DMS153 (cell line): ENCODE measurements around the gene OR10A4.
"Not testable (repeated sequence)": the region's sequence is repeated elsewhere in the genome, so short reads cannot be mapped to it uniquely, and the experiment has no call there.

Experiments
- DNase-seq: peaks from one replicate; lab custom pipeline; 2025; lab: John Stamatoyannopoulos, UW

Gene OR10A4, protein sequence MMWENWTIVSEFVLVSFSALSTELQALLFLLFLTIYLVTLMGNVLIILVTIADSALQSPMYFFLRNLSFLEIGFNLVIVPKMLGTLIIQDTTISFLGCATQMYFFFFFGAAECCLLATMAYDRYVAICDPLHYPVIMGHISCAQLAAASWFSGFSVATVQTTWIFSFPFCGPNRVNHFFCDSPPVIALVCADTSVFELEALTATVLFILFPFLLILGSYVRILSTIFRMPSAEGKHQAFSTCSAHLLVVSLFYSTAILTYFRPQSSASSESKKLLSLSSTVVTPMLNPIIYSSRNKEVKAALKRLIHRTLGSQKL

DNA sequence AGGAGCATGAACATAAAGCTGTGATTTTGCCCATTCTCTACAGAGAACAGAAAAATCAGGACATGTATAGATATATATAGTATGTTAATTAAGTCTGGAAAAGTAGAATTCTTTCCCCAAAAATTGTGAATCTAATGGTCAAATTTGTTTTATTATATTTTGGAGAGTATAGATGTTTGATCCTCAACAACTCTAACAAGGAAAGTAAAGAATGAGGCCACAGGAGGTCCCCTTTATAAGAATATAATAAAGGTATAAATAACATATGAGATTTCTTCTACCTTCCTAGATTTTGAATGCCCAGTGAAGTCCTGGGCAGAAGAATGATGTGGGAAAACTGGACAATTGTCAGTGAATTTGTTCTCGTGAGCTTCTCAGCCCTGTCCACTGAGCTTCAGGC lies at the start of gene OR10A4:
OR10A4 (plus strand) TSS at position 301 of the 400 bp plus-strand sequence; CDS start at position 324, 23 bp downstream.
- no peak for DNase-seq

DNA sequence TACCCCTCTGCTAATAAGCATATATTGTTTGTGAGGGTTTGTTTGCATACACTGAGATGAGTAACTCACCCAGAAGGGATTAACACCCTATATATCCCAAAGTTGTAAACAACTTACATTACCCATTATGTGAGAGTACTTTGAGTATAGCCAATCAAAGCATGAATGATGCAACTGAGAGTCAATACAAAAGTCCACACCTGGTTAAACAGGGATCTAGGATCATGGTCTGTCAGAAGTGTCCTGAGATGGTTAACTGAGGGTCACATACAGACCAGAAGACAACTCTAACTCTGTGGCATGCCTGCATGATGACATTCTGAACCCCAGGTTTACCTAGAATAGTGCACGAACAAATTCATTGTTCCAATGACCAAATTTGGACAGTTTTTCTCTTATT lies 48.3 kb upstream of the OR10A4 start:
- no peak for DNase-seq

DNA sequence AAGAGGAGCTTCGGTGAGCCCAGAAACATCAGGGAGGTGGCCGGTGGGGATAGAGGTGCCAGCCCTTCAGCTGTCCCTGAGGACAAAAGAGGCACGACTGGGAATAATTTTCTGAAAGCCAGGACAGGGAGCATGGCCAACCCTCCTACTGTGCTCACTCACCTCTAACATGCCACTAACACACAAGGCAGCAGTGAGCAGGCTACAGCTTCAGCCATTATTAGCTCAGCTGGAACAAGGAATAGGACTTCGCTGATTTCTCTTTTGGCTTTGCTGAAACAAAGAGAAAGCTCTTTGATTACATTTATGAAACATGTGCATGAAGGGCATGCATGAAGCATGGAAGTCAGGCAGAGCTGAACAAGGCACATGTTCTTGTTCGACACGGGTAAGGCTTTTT lies 43.1 kb upstream of the OR10A4 start:
- DNase-seq: no peak

DNA sequence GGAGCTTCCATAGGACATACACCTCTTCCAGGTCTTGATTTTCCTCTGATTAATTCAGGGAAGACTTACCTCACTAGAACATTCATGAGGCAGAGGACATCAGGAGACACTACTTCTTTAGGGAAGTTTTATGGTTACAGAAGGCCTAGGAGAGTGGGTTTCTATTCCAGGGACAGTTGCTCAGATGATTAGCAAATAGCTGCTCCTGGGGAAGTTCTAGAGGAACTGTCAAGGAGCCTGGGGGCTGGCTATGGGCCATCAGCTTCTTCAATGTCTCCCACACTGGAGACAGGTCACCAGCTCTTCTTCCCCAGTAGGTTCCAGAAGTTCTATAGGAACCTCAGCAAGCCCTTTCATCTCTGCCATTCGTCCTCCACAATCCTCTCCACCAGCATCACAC lies 42.4 kb upstream of the OR10A4 start:
- DNase-seq: no peak

DNA sequence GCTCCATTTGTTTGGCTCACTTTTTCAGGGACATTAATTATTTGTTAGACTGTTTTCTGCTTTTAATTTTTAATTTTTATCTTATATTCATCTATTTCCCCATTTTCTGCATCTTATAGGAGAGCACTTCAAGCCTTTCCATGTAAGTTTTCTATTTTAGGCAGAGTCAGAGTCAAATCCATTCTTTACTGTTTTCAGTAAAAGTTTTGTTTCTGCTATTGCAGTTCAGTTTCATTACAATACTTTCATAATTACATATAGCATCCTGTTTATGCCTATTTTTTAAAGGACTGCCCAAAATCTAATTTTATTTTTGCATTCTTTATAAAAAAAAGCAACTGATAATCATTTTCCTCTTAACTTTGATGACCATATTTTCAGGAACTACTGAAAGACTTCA lies 34.7 kb upstream of the OR10A4 start:
- no peak for DNase-seq

DNA sequence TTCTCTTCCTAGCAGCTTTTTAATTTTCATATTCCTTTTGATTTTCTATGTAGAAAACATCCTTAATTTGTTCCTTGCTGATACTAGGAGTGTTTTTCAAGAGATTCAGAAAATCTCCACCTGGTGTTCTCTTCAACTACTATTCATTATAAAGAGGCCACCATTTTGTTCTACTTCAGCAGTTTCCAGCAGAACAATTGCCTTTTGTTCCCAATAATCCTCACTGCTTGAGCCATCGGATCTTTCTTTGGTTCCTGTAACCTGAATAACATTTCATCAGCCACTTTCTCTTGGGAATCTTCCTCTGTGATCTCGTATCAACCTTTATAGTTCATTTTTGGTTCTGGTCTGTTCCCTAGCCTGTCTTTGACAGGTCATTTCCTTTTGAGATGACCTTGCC lies 32.8 kb upstream of the OR10A4 start:
- DNase-seq: no peak

DNA sequence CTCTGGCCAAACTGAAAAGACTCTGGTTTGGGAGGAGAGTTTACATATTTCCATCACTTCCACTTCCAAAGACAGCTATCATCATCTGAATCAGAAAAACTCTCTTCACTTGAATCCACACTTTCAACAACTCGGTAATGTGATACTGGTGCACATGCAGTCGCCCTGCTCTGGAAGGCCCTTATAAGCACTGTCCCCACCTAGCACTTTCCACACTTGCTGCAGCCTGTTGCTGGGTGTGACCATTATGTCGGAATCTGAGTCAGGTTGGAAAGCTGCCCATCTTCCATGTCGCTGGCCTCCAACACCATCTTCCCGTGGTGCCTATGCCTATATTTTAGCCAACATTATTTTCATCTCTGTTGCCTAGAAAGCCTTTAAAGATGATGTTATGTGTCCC lies 32.1 kb upstream of the OR10A4 start:
- no peak for DNase-seq

DNA sequence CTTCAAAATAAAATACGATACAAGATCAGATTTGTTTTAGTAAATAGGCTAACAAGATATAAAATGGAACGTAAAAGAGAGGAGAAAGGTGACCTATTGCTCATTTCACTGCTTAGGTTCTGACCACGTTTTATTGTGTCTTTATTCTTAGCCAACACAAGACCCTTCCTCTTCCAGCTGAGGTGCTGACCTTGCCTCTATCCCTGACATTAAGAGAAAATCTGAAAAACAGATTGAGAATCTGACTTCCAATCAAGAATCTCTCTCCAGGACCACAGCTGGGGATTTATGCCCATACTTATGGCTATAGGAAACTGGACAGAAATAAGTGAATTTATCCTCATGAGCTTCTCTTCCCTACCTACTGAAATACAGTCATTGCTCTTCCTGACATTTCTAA lies 31.0 kb upstream of the OR10A4 start, which contains the start of gene OR10A5:
OR10A5 (plus strand) TSS at position 301 of the 400 bp plus-strand sequence; CDS start at position 301, 0 bp downstream.
- DNase-seq: no peak

DNA sequence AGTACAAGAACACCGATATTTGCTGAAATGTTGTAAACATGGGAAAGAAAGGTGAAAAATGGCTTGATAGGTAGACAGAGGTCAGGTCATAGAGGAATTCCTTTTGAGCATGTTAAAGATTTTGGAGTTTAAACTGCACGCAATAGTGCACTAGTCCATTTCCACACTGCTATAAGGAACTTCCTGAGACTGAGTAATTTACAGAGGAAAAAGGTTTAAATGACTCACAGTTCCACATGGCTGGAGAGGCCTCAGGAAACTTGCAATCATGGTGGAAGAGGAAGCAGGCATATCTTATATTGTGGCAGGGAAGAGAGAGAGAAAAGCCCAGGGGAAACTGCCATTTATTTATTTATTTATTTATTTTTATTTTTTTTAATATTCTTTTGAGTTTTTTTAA lies 25.9 kb upstream of the OR10A4 start:
- no peak for DNase-seq

DNA sequence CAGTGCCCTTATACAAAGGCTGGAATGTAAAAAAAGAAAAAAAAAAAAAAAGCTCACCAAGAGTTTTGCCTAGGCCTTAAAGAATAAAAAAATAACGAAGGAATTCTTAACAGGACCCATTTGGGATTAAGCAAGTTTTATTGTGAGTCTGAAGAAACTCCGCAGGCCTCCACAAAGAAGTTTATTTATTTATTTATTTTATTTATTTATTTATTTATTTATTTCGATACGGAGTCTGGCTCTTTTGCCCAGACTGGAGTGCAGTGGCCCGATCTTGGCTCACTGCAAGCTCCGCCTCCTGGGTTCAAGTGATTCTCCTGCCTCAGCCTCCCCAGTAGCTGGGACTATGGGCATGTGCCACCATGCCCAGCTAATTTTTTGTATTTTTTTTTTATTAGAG lies 21.6 kb upstream of the OR10A4 start:
- not testable (repeated sequence) for DNase-seq

DNA sequence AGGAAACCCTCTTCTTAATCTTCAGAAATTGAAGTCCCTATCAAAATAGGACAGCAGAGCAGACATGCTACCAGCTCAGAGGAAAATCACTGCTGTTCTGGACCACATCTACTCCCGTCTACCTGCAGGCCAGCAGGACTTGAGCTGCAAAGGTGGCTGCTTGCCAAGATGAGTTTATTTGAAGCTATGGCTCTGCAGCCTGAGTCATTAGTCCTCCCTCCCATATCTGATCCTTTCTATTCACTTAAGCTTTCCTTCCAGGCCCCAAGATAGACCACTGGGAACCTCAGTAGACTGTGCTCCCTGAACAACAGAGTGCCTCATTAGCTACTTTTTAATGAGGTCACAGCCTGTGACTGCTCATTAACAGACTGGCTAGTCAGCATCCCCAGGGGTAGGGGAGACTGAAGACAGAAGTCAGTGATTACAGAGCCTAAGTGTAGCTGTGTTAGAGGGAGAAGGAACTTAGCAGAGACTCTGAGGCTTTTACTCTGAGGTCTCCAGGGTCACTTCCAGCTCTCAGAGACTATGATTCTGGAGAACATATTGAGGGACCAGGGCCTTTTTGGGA lies 20.4 kb upstream of the OR10A4 start:
- DNase-seq: no peak

DNA sequence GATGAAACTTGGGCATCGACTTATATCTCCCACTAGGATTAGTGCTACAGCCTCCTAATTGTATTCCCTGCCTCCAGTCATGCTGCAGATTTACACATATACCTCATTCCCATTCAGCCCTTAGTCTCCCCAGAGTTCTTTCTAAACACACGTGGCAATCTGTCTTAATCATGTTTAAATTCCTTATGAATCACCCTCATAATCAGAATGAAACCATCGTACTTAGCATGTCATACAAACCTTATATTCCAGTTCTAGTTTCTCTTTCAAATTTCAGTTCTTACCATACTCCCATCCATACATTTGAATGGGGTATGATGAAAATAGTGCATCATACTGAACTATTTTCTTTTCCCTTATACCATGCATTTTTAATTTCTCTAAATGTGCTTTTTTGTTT lies 19.6 kb upstream of the OR10A4 start:
- DNase-seq: no peak

DNA sequence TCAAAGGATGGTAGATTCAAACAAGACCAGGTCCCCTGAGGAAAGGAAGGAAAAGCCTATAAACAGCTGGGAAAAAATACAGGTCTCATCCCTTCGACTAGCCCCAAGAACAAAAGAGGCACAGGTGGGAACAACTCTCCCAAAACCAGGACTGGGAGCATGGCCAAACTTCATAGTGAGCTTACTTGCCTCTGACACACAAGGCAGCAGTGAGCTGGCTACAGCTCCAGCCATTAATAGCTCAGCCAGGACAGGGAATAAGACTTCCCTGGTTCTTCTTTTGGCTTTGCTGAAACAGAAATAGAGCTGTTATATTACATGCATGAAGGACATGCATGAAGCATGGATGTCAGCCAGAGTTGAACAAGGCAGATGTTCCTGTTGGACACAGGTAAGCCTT lies 13.5 kb upstream of the OR10A4 start, which contains the start of gene OR10A2:
OR10A2 (plus strand) TSS at position 97 of the 400 bp plus-strand sequence. CDS start 6,698 bp downstream, outside the sequence.
- DNase-seq: no peak

DNA sequence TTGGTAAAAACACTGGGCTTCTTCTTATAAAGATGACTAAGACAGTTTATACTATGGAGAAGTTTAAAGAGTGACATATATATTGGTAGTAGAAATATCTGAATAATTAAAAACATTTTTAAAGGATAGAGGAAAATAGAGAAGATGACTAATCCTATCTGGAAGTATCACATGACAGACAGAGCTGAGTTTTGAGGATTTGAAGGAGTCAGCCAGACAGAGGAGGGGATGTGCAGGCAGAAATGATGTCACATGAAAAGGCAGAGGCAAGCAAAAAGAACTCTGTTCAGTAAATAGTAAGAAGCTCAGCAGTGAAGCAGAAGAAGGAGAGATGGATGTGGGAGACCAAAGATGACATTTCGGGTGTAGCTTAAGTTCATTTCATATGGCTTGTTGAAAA lies 12.0 kb upstream of the OR10A4 start:
- DNase-seq: no peak

DNA sequence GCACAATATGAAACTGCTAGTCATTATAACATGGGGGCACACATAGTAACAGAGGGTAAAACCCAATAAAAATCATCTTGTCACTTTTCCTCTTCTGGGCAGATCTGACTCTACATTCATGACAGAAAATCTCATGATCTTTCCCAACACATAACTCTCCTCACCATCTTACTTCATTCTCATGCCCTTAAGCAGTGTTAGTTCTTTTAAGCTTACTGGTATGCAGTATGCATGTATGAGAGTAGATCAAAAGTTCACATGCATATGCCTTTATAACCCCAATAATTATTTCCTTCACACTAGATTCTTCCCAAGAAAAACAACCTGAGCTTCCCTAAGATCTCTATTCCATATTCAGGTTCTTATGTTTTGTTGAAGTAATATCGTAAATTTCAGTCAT lies 5.1 kb upstream of the OR10A4 start:
- no peak for DNase-seq

DNA sequence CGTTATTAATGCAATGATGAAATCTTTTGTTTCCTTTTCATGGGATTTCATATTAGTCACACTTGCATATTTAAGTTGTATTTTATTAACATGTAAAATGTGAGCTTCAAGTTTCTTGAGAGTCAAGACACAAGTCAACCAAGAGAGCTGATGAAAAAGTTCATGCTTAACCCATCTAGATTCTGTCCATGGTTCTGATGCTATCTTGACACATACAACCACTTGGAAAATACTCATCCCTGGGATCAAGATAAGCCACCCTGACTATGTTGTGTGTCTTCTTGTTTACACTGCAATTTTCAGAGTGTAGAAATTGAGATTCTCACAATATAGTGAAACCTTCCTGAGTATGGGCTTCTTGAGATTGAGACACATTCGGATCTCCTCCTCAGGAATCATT lies 664 bp upstream of the OR10A4 start:
- no peak for DNase-seq

DNA sequence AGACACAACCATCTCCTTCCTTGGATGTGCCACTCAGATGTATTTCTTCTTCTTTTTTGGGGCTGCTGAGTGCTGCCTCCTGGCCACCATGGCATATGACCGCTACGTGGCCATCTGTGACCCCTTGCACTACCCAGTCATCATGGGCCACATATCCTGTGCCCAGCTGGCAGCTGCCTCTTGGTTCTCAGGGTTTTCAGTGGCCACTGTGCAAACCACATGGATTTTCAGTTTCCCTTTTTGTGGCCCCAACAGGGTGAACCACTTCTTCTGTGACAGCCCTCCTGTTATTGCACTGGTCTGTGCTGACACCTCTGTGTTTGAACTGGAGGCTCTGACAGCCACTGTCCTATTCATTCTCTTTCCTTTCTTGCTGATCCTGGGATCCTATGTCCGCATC lies 489 bp downstream of the OR10A4 start:
- DNase-seq: no peak

DNA sequence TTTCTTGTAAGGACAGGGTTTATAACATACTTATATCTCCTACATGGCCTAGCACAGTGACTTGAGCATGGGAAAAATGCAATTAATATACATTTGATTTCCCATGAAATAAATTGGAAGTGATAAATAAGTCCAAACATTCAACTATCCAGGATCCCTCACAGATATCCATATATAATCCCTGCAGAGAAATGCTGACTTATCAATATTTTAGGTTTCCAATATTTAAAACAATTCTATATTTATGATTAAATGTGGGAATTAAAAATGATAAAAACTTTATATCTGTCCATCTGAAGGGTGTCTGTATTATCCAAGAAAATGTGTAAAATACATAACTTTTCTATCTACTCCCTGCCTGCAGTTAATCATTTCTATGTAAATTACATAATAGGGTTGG lies 6.3 kb downstream of the OR10A4 start:
- no peak for DNase-seq

DNA sequence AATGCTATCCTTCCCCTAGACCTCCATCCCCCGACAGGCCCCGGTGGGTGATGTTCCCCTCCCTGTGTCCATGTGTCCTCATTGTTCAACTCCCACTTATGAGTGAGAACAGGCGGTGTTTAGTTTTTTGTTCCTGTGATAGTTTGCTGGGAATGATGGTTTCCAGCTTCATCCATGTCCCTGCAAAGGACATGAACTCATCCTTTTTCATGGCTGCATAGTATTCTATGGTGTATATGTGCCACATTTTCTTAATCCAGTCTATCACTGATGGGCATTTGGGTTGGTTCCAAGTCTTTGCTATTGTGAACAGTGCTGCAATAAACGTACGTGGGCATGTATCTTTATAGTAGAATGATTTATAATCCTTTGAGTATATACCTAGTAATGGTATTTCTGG lies 11.3 kb downstream of the OR10A4 start:
- not testable (repeated sequence) for DNase-seq

DNA sequence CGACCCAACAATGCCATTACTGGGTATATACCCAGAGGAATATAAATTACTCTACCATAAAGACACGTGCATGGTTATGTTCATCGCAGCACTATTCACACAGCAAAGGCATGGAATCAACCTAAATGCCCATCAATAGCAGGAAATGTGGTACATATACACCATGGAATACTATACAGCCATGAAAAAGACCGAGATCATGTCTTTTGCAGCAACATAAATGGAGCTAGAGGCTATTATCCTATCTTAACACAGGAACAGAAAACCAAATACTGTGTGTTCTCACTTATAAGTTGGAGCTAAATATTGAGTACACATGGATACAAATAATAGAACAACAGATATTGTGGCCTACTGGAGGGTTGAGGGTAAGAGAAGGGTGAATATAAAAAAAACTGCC lies 12.4 kb downstream of the OR10A4 start:
- DNase-seq: no peak

DNA sequence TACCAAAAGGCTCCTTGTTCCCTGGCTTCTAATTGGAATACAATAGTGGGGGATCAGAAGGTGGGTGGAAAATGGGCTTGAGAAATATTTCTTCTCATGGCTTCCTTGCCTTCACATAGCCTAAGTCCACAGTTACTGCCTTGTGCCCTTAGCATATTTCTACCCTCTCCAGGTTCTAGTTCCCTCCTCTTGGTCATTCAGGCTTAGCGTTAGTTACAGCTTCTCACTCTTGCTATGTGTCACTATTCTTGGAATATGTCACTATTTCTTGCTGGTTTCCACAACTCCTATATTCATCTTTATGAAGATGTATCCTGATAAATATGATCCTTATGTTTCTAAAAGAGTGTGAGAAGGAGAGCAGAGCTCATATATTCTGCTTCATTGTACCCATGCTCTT lies 13.4 kb downstream of the OR10A4 start:
- no peak for DNase-seq

DNA sequence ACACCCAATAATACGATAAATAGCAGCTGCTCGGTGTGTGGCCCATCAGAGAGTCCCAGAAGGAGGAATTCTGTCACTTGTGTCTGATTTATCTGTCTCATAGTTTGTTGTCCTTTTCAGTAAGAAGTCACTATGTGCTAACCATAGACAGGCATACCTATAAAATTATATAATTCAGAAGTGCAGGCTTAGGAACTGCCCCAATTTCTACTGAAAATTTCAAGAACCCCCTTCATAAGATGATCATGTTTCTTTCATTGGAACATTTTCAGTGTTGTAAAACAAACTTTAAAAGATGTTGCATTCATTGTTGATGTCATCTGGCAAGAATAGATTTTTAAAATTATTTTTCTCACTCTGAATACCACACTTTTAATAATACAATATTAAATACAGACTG lies 16.0 kb downstream of the OR10A4 start, which contains the start of gene OR2D2:
OR2D2 (minus strand) TSS at position 101 of the 400 bp plus-strand sequence; CDS start at position 101, 0 bp downstream.
- no peak for DNase-seq

DNA sequence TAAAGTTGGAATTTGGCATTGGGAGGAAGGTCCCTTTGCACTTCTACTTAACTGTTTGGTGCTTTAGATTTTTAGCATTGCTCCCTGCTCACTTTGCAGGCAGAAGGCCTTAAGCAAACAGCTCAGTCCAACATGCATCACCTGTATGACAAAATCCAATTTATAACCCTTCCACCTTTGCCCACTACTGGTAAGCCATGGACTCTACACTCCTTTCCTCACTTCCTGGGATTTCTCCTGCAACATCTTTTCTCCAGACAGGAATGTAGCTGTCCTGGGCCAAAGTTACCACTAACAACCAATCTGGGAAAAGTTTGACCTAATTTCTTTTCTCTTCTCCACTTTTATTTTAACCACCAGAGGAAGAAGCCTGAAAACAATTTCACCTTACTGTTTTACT lies 17.7 kb downstream of the OR10A4 start:
- no peak for DNase-seq

DNA sequence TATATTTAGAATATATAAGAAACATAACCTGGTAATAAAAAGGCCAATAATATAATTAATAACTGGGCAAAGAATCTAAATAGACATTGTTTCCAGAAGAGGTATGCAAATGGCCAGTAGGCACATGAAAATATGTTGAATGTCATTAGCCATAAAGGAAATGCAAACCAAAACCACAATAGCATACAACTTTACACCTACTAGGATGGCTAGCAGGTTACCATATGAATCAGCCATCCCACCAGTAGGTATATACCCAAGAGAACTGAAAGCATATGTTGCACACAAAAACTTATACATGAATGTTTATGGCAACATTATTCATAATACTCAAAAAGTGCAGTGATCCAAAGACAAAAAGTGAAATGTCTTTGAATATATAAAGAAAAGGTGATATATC lies 18.6 kb downstream of the OR10A4 start:
- DNase-seq: no peak
